Astrocyte (in vitro differentiated cells and primary cell): ENCODE measurements around the gene LRP1B.

Source experiments
- CTCF ChIP-seq: IDR thresholded peaks from 2 replicates; pipeline ENCODE4 v1.5.1; 2011; ENCODE audit warnings: low read depth, mild to moderate bottlenecking, inconsistent platforms, low read length, moderate library complexity; ENCODE audit not compliant: insufficient read depth
- EZH2 ChIP-seq: IDR thresholded peaks from 2 replicates; pipeline ENCODE4 v1.6.1; 2012; ENCODE audit warnings: mild to moderate bottlenecking, low read length, inconsistent platforms; ENCODE audit not compliant: insufficient read depth

GRCh38 chr2:142030735-142031134, 100.1 kb downstream of the LRP1B start:
- TF ChIP-seq CTCF: no peak
- TF ChIP-seq EZH2: no peak
